Fibroblast of skin of right biceps (primary cell): ENCODE results near the gene HNF1B.

Experiments
- DNase-seq: peaks from one replicate; pipeline ENCODE4 v3.0.0-alpha.2; 2013

Gene HNF1B

DNA sequence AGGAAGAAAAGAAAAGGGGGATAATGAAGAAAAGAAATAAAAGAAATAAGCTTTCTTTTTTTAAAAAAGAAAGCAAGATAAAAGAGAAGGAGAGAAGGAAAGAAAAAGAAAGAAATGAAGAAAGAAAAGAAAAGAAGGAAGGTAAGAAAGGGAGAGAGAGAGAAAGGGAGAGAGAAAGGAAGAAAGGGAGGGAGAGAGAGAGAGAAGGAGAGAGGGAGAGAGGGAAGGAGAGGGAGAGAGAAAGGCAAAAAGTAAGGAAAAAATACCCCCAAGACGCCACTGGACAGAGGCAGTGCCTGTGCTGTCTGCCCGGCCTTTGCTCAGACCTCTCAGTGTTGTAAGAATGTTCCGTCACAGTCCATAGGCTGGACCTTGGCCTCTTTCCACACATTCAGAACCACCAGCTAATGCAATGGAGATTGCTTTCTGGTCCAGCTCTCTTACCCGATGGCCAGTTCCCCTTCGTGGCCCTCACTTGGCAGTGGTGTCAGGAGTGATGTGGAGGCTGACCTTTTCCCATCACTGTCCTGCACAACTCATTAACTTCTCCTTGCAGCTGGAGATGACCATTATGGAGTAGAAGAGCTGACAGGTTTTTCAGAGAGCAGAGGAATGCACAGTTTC is 14.3 kb upstream of the HNF1B start:
- no peak for DNase-seq

DNA sequence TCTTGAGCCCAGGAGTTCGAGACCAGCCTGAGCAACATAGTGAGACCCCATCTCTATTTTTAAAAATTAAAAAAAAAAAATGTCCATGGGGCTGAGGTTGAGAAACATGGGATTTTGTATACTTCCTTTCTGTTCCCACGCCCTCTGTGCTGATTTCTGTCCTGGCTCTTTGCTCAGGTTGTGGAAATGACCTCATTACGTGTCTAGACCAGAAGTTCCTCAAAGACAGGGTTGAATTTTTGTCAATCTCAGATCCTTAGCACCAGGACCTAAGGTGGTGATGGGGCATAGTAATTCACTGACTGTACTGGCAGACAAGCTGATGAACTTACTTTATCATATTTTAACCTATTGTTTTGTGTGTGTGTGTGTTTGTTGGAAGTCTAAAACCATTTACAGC is 11.2 kb upstream of the HNF1B start:
- DNase-seq: no peak

DNA sequence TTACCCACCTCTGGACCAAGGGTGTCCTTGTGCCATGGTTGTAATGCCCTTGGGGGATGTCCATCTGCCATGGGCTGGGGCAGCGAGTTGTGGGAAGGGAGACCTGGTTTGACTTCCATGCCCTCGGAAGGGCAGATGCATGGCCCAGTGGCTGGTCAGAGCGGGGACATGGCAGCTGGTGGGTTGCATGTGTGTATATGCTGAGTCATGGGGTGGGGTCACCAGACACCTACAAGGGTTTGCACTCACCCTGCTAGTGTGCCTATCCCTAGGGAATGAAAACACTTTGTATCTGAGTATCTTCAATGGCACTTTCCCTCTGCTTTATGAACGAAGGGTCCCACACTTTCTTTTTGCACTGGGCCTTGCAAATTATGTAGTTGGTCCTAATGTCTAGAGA is 10.6 kb upstream of the HNF1B start:
- no peak for DNase-seq

DNA sequence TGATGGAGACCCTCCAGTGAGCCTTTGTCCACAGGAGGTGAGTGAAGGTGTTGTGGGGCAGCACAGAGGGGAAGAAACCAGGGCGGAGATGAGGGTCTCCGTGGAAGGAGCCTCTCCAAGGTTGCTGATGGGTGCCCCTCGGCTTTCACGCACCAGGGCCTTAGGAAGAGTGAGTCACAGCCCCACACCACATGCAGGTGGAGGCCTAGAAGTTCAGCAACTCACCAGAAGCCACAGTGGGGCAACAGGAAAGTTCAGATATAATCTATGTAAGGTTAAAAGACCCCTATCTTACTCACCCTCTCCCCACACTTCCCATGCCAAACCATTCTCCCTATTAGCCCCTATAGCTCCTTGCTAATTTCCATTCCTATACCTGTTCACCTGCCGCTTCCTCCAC is 9.5 kb upstream of the HNF1B start:
- DNase-seq: no peak

DNA sequence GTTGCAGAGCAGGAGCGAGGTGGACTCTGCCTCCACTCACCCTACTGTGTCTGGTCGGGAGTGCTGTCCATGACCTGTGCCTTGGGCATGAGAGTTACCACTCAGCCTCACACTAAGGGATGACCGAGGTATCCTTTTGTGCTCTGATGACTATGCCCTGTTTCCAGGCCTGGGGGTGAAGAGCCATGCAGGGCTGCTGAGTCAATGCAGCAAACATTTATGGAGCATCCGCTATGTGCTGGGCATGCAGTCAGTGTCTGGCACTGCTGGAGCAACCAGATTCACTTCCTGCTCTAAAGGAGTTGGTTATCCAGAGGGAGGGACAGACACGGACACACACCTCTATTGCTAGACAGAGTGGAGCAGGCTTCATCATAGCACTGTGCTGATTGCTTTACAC is 7.6 kb upstream of the HNF1B start:
- DNase-seq: peak; percentile 53

DNA sequence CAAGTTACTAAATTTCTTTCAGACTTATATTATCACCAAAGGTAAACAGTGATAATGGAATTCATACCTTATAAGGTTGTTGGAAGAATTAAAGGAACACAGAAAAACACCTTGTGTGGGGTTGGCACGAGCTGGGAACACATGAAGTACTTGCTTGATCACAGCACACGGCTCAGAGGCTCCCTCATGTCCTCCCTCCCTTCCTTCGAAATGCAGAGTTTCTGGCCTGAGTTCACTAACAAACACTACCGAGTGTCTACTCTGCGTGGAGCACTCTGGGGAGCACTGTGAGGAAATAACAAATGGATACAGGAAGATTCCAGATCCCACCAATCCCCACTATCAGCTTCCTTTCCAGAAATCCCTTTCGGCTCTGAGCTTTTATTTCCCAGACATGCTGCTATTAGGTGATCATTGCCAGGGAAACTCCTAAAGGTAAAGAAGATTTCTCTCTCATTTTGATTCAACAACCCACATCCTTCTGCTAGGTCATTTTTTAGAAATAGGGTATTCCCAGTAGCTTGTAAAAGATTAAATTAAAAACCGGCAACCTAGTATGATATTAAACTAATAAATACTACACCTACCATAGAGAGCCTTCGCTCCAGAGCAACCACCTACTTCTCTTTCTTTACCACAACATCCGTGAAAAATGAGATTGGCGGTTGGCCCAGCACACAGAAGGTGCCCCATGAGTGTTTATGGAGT is 6.1 kb upstream of the HNF1B start:
- no peak for DNase-seq

DNA sequence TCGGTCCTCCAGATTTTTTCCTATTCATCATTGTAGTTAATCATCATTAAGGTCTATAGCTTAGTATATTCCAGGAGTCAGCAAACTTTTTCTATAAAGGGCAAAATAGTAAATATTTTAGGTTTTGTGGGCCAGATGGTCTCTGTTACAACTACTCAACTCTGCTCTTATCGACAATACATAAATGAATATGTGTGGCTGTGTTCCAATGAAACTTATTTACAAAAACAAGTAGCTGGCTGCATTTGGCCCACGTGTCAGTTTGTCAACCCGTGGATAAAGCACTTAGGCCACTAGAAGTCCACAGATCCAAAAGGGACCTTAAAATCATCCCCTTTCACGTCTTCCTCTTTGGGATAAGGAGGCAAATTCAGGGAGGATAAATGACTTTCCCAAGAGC is 5.4 kb upstream of the HNF1B start:
- no peak for DNase-seq

DNA sequence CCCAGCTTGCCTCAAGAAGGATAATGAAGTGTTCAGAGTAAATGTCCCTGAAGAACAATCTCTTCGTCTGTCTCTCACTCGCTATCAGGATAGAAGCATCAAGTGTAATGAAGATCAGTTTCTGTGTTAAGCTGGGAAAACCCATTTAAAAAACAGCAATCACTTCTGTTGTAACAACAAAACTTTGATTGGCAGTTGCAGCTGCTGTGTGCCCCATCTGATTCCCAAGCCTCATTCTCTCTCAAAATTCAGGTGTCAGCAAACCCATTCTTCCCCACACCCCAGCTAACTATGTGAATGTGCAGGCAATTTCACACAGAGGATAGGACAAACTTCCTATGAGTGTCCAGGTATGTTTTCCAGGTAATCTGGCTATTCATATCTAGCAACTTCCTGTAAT is 2.4 kb upstream of the HNF1B start:
- no peak for DNase-seq

DNA sequence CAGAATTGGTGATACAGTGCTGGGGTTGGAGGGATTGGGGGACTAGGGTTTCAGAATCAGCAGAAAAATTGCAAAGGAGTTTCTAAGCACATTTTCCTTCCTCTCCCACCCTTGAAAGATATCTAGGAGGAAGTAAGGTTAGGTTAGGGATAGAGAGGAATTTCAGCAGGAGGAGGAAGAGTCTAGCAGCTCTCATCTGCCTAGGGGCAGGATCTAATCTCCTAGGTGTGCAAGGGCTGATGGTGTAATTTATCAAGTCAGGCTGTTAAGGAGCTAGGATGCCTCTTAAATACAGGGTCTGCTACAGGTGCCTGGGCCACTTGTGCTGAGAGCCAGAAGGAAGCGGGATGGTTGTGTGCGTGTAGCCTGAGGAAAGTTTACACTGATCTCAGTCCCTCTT is 1.8 kb upstream of the HNF1B start:
- DNase-seq: no peak

DNA sequence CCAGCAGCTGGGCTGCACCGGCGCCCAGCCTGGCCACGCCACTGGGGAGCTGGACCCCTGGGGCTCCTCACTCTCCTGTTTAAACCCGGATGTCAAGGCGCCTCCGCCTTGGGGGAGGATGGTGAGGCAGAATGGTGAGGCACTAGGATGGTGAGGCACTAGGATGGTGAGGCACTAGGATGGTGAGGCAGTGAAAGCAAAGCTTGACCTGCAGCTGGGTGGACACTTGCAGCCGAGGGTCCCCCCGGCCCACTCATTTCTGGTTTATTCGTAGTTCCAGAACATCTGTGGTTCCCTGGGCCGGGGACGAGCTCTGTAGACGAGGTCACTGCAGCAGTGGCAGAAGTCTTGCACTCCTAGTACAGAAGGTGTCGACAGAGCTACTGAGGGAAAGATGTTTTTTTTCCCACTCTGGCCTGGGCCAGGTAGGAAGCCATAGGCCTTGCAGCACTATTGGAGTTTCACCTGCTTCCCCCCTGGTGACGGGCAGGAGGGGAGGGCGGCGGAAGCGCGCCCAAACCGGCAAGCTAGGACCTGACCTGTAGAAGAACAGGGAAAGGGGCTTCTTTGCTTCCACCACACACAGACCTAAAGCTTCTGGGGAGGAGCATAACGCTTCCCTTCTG is 1.1 kb upstream of the HNF1B start:
- no peak for DNase-seq

DNA sequence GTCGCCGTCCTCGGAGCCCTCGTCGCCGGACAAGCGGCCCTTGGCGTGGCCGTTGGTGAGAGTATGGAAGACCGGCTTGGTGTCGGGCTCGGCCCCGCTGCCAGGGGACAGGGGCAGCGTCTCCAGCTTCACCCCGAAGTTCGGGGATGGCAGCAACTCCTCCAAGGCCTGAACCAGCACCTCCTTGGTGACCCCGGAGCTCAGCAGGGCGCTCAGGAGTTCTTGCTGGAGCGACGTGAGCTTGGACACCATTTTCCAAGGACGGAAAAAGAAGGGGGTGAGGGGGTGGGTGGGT is 279 bp downstream of the HNF1B start:
- DNase-seq: no peak

DNA sequence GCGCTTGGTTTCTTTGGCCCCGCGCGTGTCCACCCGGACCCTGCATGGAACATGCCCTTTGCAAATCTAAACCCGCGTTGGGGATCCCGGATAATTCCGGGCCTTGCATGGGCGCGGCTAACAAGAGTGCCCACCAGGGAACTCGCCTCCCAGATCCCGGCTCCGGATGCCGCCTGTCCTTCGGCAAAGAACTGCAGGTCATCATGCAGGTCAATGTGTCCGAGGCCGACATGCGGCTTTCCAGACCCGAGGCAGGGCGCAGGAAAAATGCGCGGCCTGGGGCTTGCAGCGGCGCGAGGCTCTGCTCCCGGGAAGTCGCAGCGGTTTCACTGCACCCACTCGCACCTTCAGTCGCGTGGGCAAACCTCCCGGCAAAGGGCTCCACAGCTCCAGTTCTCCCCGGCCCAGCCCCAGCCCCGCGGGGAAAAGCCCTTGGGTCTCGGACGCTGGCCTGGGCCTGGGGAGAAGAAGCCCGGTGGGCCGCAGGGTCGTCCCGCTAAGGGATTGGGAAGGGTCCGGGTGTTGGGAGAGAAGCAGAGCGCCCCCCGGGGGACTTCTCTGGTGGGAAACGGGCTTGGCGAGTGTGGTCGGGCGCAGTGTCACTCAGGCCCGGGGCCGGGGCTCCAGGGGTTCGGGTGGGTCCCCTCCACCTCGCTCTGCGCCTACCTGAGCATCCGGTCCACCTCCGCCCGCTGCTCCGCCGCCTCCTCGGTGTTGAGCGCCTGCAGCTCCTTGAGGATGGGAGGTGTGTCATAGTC is 805 bp downstream of the HNF1B start:
- DNase-seq: no peak

DNA sequence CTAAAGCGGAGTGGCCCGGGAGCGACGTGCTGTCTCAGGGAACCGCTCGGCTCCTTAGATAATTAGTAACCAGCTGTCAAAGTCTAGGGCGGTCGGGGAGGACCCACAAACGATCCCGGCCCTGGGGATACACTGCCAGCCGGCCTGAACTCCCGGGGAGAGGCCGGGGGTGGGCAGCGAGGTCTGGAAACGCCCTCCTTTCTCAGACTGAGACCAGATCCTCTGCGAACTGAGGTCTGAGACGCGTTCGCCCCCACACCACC is 1.3 kb downstream of the HNF1B start:
- DNase-seq: no peak

DNA sequence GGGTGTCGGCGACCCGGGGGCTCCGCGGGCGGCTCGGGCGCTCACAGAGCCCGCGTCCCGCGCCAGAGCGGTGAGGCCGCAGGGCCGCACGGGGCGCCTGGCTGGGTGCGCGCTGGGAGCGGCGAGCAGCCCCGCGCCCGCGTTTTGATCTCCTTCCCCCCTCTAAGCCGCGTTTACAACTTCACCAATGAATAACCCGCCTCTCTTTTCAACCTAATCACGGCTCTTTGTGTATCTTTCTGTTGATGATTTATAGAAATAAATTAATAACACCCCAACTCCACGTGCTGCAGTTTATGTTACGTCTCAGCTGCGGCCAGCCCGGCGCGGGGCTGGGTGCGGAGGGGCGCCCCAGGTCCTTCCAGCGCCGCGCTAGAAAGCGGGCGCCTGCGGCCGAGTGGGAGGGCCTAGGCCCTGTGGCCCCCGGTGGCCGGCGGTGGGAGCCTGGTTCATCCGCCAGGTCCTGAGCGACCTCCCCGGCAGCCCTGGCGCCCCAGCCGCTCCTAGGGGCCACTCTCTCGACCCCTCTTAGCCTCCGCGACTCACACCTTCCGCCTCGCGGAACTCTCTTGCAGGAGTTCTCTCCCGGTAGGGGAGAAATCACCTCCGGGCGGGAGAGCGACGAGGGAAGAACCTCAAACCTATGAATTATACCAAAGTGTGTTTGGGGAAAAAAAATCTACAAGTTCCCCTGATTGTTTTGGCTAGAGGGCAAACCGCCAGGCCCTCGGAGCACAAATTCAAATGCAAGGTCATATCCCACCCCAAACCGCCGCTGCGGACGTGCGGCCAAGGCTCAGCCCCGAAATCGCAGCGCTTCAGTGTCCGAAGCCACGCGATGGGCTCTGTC is 1.9 kb downstream of the HNF1B start:
- DNase-seq: no peak

DNA sequence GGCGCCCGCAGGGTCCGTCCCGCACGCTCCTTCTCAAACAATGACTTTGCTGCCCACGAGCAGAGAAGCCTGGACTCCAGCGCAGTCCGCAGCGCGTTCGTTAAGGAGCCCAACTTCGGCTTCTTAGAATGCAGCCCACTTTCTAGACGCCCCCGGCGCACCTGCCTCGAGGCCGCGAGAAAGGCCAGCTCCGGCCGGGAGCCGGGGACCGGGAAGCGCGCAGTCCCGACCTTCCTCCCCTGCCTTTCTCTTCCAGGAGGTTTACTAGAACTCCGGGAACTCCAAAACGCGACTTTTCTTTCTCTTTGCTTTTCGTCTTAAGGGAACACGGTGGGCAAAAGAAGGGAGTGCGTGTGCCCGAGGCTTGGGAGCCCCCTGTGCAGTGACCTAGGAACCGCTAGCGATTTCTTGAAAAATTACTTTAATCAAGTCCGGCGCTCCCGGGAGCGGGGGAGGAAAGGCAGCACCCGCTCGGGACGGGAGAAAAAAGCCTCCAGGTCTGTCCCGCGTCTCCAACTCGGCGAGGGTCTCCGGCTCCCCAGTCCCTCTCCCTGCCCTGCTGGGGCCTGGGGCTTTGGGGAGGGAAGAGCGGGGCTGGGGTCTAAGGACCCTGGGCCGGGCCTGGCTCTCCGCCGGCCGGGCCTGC is 2.6 kb downstream of the HNF1B start:
- DNase-seq: no peak

DNA sequence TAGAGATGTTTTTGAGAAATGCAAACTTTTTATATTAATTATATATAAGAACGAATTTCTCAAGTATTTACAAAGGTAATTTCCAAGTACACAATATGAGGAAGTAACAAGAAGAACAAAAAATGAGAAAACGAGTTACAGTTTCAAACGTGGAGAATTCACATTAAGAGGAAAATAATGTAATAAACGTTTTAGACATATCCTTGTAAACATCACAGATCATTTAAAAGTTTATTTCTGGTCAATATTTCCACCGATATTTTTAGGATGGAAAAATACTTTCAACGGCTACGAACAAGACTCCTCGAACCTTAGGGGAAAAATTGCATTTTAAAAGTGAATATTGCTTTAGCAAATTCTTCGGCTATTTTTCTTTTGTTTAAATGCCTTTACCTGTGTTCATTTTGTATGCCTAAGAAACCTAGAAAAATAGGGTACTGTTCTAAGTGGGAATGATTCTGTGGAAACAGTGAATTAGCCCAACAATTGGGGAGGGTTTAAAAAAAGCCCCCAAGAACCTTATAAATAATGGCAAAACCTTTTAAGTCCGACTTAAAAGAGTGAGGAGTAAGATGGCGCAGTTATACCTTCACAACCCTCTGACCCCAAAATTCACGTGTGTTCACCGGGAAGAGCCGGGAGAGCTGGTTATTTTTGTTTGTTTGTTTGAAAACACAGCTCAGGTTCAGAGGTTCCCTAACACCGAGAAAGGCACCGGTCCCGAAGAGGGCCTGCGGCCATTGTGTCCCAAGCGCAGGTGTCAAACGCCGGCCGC is 3.3 kb downstream of the HNF1B start:
- no peak for DNase-seq

DNA sequence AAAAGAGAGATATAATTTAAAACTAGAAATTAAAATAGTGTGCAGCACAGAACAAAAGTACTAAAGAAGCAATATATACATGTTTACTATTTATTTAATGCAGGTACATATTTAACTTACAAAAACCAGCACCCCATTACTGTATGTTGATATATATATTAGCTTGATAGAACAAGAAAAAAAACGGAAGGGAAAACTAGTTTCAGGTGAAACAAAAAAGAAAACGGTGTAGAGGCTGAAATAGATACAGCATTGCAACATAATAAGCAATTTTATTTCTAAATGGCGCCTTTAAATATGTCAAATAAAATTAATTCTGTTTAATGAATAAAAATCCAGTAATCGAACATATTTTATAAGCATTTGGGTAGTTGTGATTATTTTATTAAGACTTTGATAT is 3.9 kb downstream of the HNF1B start:
- DNase-seq: no peak

DNA sequence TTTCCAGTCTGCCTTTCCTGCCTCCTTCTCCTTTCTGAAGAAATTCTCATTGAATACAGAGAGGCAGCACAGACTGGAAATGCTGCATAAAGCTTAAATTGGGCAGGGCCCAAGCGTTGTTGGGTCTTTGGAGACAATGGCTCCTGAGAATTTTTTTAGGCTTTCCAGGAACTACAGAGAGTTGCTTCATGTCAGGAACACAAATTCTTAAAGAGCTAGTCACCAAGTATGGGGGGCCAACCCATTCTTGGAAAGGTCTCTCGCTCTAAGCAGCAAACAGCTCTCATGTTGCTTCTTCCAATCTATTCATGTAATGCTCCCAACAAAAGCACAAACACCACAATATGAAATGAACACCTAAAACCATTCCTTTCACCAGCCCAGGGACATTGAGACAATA is 6.9 kb downstream of the HNF1B start:
- DNase-seq: peak; percentile 66

DNA sequence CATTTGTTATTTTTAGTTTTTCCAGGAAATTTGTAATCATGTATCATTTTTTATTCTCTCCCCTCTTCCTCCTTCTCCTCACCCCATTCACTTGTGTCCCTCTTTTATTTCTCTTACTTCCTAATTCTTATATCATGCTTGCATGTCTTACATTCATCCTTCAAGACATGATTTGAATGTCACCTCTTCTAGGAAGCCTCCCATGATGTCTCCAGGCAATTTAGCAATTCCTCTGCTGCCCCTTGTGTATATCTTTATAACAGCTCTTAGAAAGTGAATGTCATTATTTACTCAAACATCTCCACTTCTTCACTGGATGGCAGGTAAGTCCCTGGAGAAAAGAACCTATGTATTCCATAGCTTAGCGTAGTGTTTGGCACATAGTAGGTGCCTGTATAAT is 7.8 kb downstream of the HNF1B start:
- no peak for DNase-seq

DNA sequence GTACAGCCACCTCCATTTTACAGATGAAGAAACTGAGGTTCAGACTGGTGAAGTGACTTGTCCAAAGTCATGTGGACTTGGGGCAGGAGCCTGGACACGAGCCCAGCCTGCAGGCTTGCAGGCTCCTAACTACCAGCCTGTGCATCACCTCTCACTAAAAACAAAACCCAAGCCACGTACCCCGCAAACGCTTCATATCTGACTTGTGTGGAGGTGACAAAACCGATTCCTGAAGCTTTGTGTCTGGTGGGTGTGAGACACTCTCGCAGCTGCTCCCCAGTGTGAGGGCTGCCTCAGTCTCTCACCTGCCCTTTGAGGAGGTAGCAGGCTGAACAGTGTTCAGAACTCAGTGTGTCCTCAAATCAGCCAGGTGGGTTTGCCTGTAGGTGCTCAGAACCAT is 8.4 kb downstream of the HNF1B start:
- no peak for DNase-seq

DNA sequence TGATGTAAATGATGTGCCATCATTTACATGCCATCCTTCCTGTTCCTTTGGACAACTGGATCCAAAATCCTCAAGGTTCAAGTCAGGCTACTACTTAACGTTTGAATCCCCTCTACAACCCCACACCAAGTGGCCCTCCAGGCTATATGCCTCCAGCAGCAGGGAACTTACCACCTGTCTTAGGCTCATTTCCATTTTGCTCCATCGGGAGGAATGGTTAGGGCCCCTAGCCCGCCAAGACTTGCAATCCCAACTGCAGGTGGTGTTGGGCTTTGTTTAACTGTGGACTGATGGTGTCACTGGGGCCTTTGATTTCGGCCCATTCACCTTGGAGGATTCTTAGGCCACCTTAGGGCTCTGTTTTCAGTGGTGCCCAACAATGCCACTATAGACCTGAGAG is 9.7 kb downstream of the HNF1B start:
- no peak for DNase-seq

DNA sequence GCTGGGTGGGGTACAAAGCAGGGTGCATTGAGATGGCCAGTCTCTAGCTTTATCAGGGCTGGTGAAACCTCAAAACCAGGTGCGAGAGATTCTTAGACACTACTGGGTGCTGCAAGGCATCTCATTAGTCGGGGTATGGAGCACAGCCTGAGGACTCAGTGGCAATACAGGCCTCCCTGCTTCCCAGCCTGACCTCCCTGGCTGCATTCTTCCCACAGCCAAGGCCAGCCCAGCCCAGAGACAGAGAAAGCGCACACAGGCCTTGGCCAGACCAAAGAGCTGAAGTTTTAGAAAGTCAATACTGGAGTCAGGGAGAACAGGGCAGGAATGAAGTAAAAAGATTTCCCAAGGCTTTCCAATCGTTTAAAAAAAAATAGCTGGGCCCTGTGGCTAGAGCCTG is 12.5 kb downstream of the HNF1B start:
- no peak for DNase-seq
